Mesendoderm (in vitro differentiated cells): Measurements from ENCODE around the gene CGB5.
"Not testable (repeated sequence)": the region's sequence is repeated elsewhere in the genome, so short reads cannot be mapped to it uniquely, and the experiment has no call there.

Source experiments
- DNase-seq: peaks from one replicate; pipeline ENCODE4 v3.0.0; 2013
- H2AK5ac ChIP-seq: 2 replicates; pipeline ENCODE4 v1.6.1; 2013; ENCODE audit warnings: low read length, inconsistent platforms
- H2BK120ac ChIP-seq: 2 replicates; pipeline ENCODE4 v1.6.1; 2013; ENCODE audit warnings: low read depth, mild to moderate bottlenecking, low read length, moderate library complexity, mixed read lengths
- H2BK15ac ChIP-seq: replicated peaks from 2 replicates; pipeline ENCODE4 v1.6.1; 2013; ENCODE audit warnings: low read depth, mild to moderate bottlenecking, moderate library complexity
- H2BK5ac ChIP-seq: 2 replicates; pipeline ENCODE4 v1.6.1; 2013; ENCODE audit warnings: low read length, inconsistent platforms
- H3K18ac ChIP-seq: 2 replicates; pipeline ENCODE4 v1.6.1; 2013; ENCODE audit warnings: mild to moderate bottlenecking, low read length, mixed read lengths
- H3K23ac ChIP-seq: one replicate; pipeline ENCODE4 v1.6.1; 2013; ENCODE audit warnings: low read length
- H3K27ac ChIP-seq: 2 replicates; pipeline ENCODE4 v1.5.1; 2013; ENCODE audit warnings: low read depth, mild to moderate bottlenecking, inconsistent platforms, low read length, moderate library complexity
- H3K27me3 ChIP-seq: 2 replicates; pipeline ENCODE4 v1.6.1; 2013; ENCODE audit warnings: low read length, control low read depth, mild to moderate bottlenecking, inconsistent platforms; ENCODE audit not compliant: insufficient read depth, poor library complexity
- H3K36me3 ChIP-seq: 2 replicates; pipeline ENCODE4 v1.6.1; 2013; ENCODE audit warnings: low read length, inconsistent platforms; ENCODE audit not compliant: control insufficient read depth, insufficient read depth
- H3K4ac ChIP-seq: one replicate; pipeline ENCODE4 v1.6.1; 2013; ENCODE audit warnings: low read depth, mild to moderate bottlenecking, low read length, moderate library complexity
- H3K4me1 ChIP-seq: 2 replicates; pipeline ENCODE4 v1.6.1; 2013; ENCODE audit warnings: low read depth, low read length, inconsistent platforms; ENCODE audit not compliant: control insufficient read depth
- H3K4me2 ChIP-seq: 2 replicates; pipeline ENCODE4 v1.6.1; 2013; ENCODE audit warnings: low read length
- H3K4me3 ChIP-seq: 2 replicates; pipeline ENCODE4 v1.5.1; 2013; ENCODE audit warnings: mild to moderate bottlenecking, low read length
- H3K56ac ChIP-seq: one replicate; pipeline ENCODE4 v1.6.1; 2013; ENCODE audit warnings: low read length
- H3K79me1 ChIP-seq: 2 replicates; pipeline ENCODE4 v1.6.1; 2013; ENCODE audit warnings: low read length, inconsistent platforms
- H3K79me2 ChIP-seq: 2 replicates; pipeline ENCODE4 v1.6.1; 2013; ENCODE audit warnings: mild to moderate bottlenecking, low read length; ENCODE audit not compliant: control insufficient read depth, insufficient read depth
- H3K9ac ChIP-seq: 2 replicates; pipeline ENCODE4 v1.6.1; 2013; ENCODE audit warnings: low read length, inconsistent platforms
- H4K5ac ChIP-seq: one replicate; pipeline ENCODE4 v1.6.1; 2013; ENCODE audit warnings: low read length
- H4K8ac ChIP-seq: one replicate; pipeline ENCODE4 v1.6.1; 2013; ENCODE audit warnings: low read depth, mild to moderate bottlenecking, control low read depth, low read length, moderate library complexity
- WGBS: extraction: QIAGEN DNeasy Blood & Tissue Kit; methylation state at CpG from one replicate; pipeline ENCODE4 v1.1.7; 2013; ENCODE audit warnings: low lambda C conversion rate, missing lambda C conversion rate; ENCODE audit not compliant: insufficient coverage; ENCODE audit errors: extremely low coverage; 5-methylcytosine and 5-hydroxymethylcytosine counted together

Gene CGB5

DNA sequence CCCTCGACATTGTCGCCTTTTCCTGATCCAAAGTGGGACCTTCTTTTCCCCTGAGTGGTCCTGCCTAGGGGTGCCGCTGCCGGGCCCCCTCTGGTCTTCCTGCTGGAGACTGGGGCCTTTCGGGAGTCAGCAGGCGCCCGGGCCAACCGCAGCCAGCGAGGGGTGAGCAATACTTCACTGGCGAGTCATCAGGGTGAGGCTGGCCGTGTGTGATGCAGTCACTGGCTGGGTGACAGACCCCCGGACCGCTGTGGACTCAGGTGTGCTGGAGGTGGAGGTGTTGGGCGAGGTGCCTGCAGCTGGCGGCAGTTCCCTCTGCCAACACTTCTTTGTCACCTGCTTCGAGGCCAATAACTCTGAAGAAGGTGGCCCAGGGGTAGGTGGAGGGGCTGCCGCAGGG, 1.5 kb upstream of the CGB5 start:
- Histone ChIP-seq H3K79me1 (no peaks in the 10 kb centered on the region), H3K56ac (no peak overlapping the region), H2AK5ac (no peak overlapping the region), H3K27me3 (no peaks in the 10 kb centered on the region), H3K18ac (no peak overlapping the region), H3K36me3 (no peaks in the 10 kb centered on the region), H2BK120ac (no peak overlapping the region), H3K4me2 (no peak overlapping the region), H3K23ac (no peak overlapping the region), H3K4me1 (no peaks in the 10 kb centered on the region), H4K8ac (no peak overlapping the region), H3K79me2 (no peaks in the 10 kb centered on the region), H4K5ac (no peak overlapping the region), H3K27ac (no peak overlapping the region), H3K4me3 (no peak overlapping the region), H3K4ac (no peak overlapping the region), H2BK5ac (no peak overlapping the region), H3K9ac (no peak overlapping the region), H2BK15ac (no peak overlapping the region)
- no CpG with 5 or more reads among the region's 17 CpGs for WGBS
- peak; percentile 23 for DNase-seq

GRCh38 chr19:49042666-49043065, 982 bp upstream of the CGB5 start:
- H4K8ac ChIP-seq, H3K23ac ChIP-seq, H3K27ac ChIP-seq, H3K18ac ChIP-seq, H3K36me3 ChIP-seq, H3K4me3 ChIP-seq, H3K56ac ChIP-seq, H3K79me2 ChIP-seq, H2BK5ac ChIP-seq, H3K9ac ChIP-seq, H2BK120ac ChIP-seq, H2BK15ac ChIP-seq, H3K79me1 ChIP-seq, H4K5ac ChIP-seq, H2AK5ac ChIP-seq, H3K27me3 ChIP-seq, H3K4me1 ChIP-seq, H3K4ac ChIP-seq, H3K4me2 ChIP-seq, DNase-seq: not testable (repeated sequence)
- no CpG with 5 or more reads among the region's 4 CpGs for WGBS

DNA sequence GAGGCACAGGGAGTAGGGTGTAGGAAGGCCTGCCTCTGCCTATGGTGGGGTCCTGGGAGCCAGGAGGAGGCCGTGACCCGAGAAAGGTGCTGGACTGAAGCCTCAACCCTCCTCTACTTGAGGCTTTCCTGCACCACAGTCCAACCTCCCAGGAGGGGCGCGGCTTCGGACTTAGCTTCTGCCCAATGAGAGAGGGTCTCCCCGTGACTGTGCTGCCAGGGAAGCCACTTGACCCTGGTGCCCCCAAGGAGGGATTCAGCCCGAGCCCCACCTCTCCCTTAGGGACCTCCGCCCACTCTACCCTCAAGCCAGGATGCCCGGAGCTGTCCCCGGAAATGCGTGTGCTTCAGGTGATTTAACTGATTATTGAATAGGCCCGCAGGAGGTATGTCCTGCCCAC, 5.4 kb downstream of the CGB5 start, which contains the start of gene CGB8:
Gene CGB8, minus strand, starts transcription at position 101 of the 400 bp plus-strand sequence. CDS start 372 bp downstream, outside the sequence.
- H2BK120ac ChIP-seq, H3K79me2 ChIP-seq, H3K23ac ChIP-seq, H3K36me3 ChIP-seq, H3K4me2 ChIP-seq, H2AK5ac ChIP-seq, H3K4me1 ChIP-seq, H3K79me1 ChIP-seq, H3K4me3 ChIP-seq, H3K4ac ChIP-seq, H3K18ac ChIP-seq, H2BK15ac ChIP-seq, H3K9ac ChIP-seq, DNase-seq, H3K27ac ChIP-seq, H2BK5ac ChIP-seq, H3K27me3 ChIP-seq, H4K5ac ChIP-seq, H4K8ac ChIP-seq, H3K56ac ChIP-seq: not testable (repeated sequence)
- no CpG with 5 or more reads among the region's 12 CpGs for whole genome bisulfite sequencing

- not testable (repeated sequence) for H2BK15ac ChIP-seq, H3K36me3 ChIP-seq, H3K23ac ChIP-seq, H4K5ac ChIP-seq, H2BK120ac ChIP-seq, H3K9ac ChIP-seq, H3K27ac ChIP-seq, H2BK5ac ChIP-seq, H3K27me3 ChIP-seq, H3K18ac ChIP-seq, H3K56ac ChIP-seq, H3K4me3 ChIP-seq, H3K4me2 ChIP-seq, H2AK5ac ChIP-seq, H3K79me1 ChIP-seq, H4K8ac ChIP-seq, H3K4ac ChIP-seq, DNase-seq, H3K79me2 ChIP-seq, H3K4me1 ChIP-seq
- no CpG with 5 or more reads among the region's 4 CpGs for WGBS
These were observed 6.2 kb downstream of the CGB5 start for GRCh38 chr19:49049834-49050233.

- H2BK120ac ChIP-seq, H3K4me3 ChIP-seq, H3K4me1 ChIP-seq, H4K5ac ChIP-seq, H3K79me1 ChIP-seq, H3K23ac ChIP-seq, H4K8ac ChIP-seq, H3K36me3 ChIP-seq, H3K27me3 ChIP-seq, H3K9ac ChIP-seq, H2BK5ac ChIP-seq, H2BK15ac ChIP-seq, H3K79me2 ChIP-seq, H3K18ac ChIP-seq, H3K4me2 ChIP-seq, H3K56ac ChIP-seq, H3K27ac ChIP-seq, H2AK5ac ChIP-seq, H3K4ac ChIP-seq: not testable (repeated sequence)
- WGBS = no CpG with 5 or more reads among the region's 24 CpGs
- DNase-seq = peak; percentile 51
These were observed 6.9 kb downstream of the CGB5 start for GRCh38 chr19:49050376-49051033.
